ENCODE data around the gene VPS37B. TPM values are rescaled to one million over a fixed set of nuclear protein-coding genes. Genes with fewer than 3 reads are reported as not detected.

The VPS37B gene
- total RNA-seq, 4 donors from 2014 or later = 23.4 to 47.4 (median 29.3) TPM

- TF ChIP-seq, protein P1, sequence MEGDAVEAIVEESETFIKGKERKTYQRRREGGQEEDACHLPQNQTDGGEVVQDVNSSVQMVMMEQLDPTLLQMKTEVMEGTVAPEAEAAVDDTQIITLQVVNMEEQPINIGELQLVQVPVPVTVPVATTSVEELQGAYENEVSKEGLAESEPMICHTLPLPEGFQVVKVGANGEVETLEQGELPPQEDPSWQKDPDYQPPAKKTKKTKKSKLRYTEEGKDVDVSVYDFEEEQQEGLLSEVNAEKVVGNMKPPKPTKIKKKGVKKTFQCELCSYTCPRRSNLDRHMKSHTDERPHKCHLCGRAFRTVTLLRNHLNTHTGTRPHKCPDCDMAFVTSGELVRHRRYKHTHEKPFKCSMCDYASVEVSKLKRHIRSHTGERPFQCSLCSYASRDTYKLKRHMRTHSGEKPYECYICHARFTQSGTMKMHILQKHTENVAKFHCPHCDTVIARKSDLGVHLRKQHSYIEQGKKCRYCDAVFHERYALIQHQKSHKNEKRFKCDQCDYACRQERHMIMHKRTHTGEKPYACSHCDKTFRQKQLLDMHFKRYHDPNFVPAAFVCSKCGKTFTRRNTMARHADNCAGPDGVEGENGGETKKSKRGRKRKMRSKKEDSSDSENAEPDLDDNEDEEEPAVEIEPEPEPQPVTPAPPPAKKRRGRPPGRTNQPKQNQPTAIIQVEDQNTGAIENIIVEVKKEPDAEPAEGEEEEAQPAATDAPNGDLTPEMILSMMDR (IDR thresholded peaks at IDR 0.05) = no peak
- TF ChIP-seq EP300 (IDR thresholded peaks at IDR 0.05) (no peak), POLR2AphosphoS5 (IDR thresholded peaks at IDR 0.05) (no peak), POLR2A (IDR thresholded peaks at IDR 0.05) (no peak)
- WGBS, 2 donors (ENCODE audit: low coverage in 1 of 2) = no CpG with 5 or more reads among the region's 36 CpGs
- Histone ChIP-seq H3K36me3 (peaks cover 0 to 66% of the 10 kb centered on the region in 2 donors), H3K4me3 (no peak overlapping the region), H3K27me3 (no peaks in the 10 kb centered on the region), H3K4me1 (peaks cover 0 to 80% (median 27%) of the 10 kb centered on the region in 3 donors), H3K9me3 (no peaks in the 10 kb centered on the region), H3K27ac (peak overlapping the region in 3 of 4 donors; percentile 48 to 70 (median 64))
- no peak for ATAC-seq
These were observed 28.8 kb downstream of the VPS37B start for GRCh38 chr12:122866950-122867607.

- no peak for ATAC-seq
- H3K4me3 ChIP-seq = no peak overlapping the region
- 79 to 91% methylated on average over 6 to 9 of the region's 17 CpGs for WGBS, 2 donors (ENCODE audit: low coverage in 1 of 2)
- H3K27me3 ChIP-seq = no peaks in the 10 kb centered on the region
- peaks cover 0 to 67% of the 10 kb centered on the region in 2 donors for H3K36me3 ChIP-seq
- peaks cover 0 to 80% (median 27%) of the 10 kb centered on the region in 3 donors for H3K4me1 ChIP-seq
- H3K27ac ChIP-seq = peak overlapping the region in 3 of 4 donors; percentile 8 to 70 (median 35)
- TF ChIP-seq EP300 (IDR thresholded peaks at IDR 0.05) = no peak
- TF ChIP-seq, protein P1 (IDR thresholded peaks at IDR 0.05) = no peak
- no peak for TF ChIP-seq POLR2A (IDR thresholded peaks at IDR 0.05)
- no peak for TF ChIP-seq POLR2AphosphoS5 (IDR thresholded peaks at IDR 0.05)
- no peaks in the 10 kb centered on the region for H3K9me3 ChIP-seq
These were observed 29.5 kb downstream of the VPS37B start for GRCh38 chr12:122866379-122866778.

DNA sequence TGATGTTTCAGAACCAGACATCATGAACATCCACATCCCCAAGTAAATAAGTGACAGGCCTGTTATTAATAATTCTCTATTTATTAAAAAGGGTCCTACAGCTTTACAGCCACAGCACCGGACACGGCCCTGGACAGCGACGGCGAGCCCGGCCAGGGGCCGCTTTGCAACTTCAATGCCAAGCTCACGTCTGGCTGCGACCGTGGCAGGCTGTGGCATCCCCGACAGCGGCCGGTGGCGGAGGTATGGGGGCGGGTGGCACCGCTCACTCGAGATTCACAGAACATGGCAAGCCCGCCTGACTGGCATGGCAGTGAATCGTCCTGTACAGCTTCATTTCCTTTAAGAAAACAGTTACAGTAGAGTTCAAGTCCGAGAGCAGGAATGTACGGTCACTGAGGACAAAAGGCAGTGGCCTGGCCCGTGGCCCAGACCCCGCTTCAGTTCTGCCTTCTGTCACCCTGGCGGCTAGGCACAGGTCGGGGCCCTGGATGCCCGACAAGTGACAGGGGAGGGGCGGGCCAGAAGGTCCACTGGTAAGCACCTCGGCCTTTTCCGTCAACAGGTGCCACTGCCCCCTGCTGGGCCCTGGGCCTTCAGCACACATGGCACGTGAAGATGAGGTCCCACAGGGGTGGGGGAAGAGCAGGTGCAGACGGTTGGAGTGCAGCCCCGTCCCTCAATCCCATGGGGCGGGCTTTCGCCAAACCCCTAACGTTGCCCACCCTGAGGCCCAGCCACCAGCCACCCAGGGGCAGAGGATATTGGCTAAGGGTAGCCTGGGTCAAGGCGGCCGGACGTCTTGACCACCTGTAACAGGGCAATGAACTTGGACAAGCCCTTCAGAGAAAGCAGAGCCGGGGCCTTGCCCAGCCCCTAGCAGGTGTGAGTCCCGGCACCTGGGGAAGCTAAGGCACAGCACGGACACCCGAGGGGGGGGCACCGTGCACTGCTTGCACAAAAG is 30.4 kb downstream of the VPS37B start:
- 50 to 93% methylated on average over 6 to 10 of the region's 43 CpGs for WGBS, 2 donors (ENCODE audit: low coverage in 1 of 2)
- Histone ChIP-seq H3K4me3 (no peak overlapping the region), H3K36me3 (peaks cover 0 to 70% of the 10 kb centered on the region in 2 donors), H3K27ac (peak overlapping the region in 3 of 4 donors; percentile 48 to 70 (median 61)), H3K4me1 (peaks cover 0 to 80% (median 22%) of the 10 kb centered on the region in 3 donors), H3K9me3 (no peaks in the 10 kb centered on the region), H3K27me3 (no peaks in the 10 kb centered on the region)
- no peak for ATAC-seq
- TF ChIP-seq POLR2AphosphoS5 (IDR thresholded peaks at IDR 0.05) = no peak
- TF ChIP-seq, protein P1 (IDR thresholded peaks at IDR 0.05) = peak in 3 of 4 experiments; percentile 34 to 49 (median 45)

GRCh38 chr12:122864894-122865253 is 31.1 kb downstream of the VPS37B start:
- 61% methylated on average over 2 of the region's 5 CpGs; no CpG with 5 or more reads in 1 of the 2 donors for WGBS, 2 donors (ENCODE audit: low coverage in 1 of 2)
- no peak for ATAC-seq
- H3K27ac ChIP-seq = peak overlapping the region in 3 of 4 donors; percentile 48 to 70 (median 61)

More at GRCh38 chr12:122864894-122865253, 31.1 kb downstream of the VPS37B start:
- Histone ChIP-seq H3K27me3 (no peaks in the 10 kb centered on the region), H3K9me3 (no peaks in the 10 kb centered on the region), H3K4me3 (no peak overlapping the region), H3K4me1 (peaks cover 0 to 80% (median 24%) of the 10 kb centered on the region in 3 donors), H3K36me3 (peaks cover 0 to 65% of the 10 kb centered on the region in 2 donors)
- no peak for TF ChIP-seq POLR2AphosphoS5 (IDR thresholded peaks at IDR 0.05)
- no peak for TF ChIP-seq POLR2A (IDR thresholded peaks at IDR 0.05)
- TF ChIP-seq EP300 (IDR thresholded peaks at IDR 0.05) = no peak

Data from gastroesophageal sphincter (tissue), 4 donors.